Measurements from ENCODE around the gene CCDC167. TPM values are rescaled to one million over a fixed set of nuclear protein-coding genes. Genes with fewer than 3 reads are reported as not detected.

CCDC167 gene
- total and polyA plus RNA-seq, 2 donors (not counting 1 experiment from before 2014, with no cell fraction given), result 11.1 to 60.1 TPM

- Histone ChIP-seq H3K9me3 (ENCODE audit: control extremely low read depth in 1 of 3, control insufficient read depth in 2 of 3, insufficient read depth in 1 of 3, low read length in 2 of 3) (peaks cover 0 to 6% (median 0%) of the 10 kb centered on the region in 3 donors), H3K4me1 (ENCODE audit: control insufficient read depth in 2 of 2, insufficient read depth in 2 of 2, low read length in 2 of 2) (peaks cover 24 to 40% of the 10 kb centered on the region in 2 donors), H3K27ac (ENCODE audit: low read length in 2 of 2) (no peak overlapping the region), H2AFZ (ENCODE audit: insufficient read depth, low read depth, low read length, poor library complexity, severe bottlenecking) (no peak overlapping the region), H3K9ac (ENCODE audit: low read length) (no peak overlapping the region), H3K79me2 (ENCODE audit: control insufficient read depth, insufficient read depth, low read length) (no peaks in the 10 kb centered on the region), H3K27me3 (replicated peaks in 1 of 4; ENCODE audit: control extremely low read depth in 1 of 4, control insufficient read depth in 3 of 4, insufficient read depth in 4 of 4, low read length in 3 of 4) (peaks cover 0 to 51% (median 10%) of the 10 kb centered on the region in 4 experiments), H3K4me2 (replicated peaks; ENCODE audit: low read depth, low read length, poor library complexity, severe bottlenecking) (peak overlapping the region; percentile 96), H4K20me1 (ENCODE audit: control insufficient read depth, insufficient read depth, low read length, poor library complexity, severe bottlenecking) (no peaks in the 10 kb centered on the region), H3K36me3 (replicated peaks in 1 of 2; ENCODE audit: control extremely low read depth in 1 of 2, control insufficient read depth in 1 of 2, extremely low read depth in 1 of 2, insufficient read depth in 2 of 2, low read length in 1 of 2) (no peaks in the 10 kb centered on the region), H3K4me3 (ENCODE audit: control extremely low read depth in 1 of 5, extremely low read depth in 1 of 5, insufficient read depth in 1 of 5, low read depth in 2 of 5, low read length in 4 of 5) (no peak overlapping the region)
- TF ChIP-seq CTCF (IDR thresholded peaks at IDR 0.05), result no peak
- no peak for TF ChIP-seq EZH2 (IDR thresholded peaks at IDR 0.05; ENCODE audit: borderline replicate concordance, insufficient read depth, low read depth, low read length, poor library complexity, severe bottlenecking)
- H3K4me1 Mint-ChIP-seq, result peaks cover 15% of the 10 kb centered on the region
- ChIA-PET CTCF (interaction anchor here (0.9 to 8.2 kb wide), 11 partner anchors 13 to 161 kb away, joined by 3 to 179 read pairs (median 10); no protein-coding TSS in a partner anchor), POLR2A (interaction anchor here (0.6 to 4.3 kb wide), 3 partner anchors 13 to 31 kb away, joined by 5 to 22 read pairs (median 6); no protein-coding TSS in a partner anchor)
- no peak overlapping the region for H3K4me3 Mint-ChIP-seq
- intact Hi-C loops (cut with micrococcal nuclease), result loop anchor here (1.0 kb wide), 1 partner anchor 157 kb away; no protein-coding TSS in a partner anchor
- WGBS (ENCODE audit: insufficient coverage), result no CpG with 5 or more reads among the region's 2 CpGs
- DNase-seq, result no peak
- no peaks in the 10 kb centered on the region for H3K9me3 Mint-ChIP-seq (ENCODE audit: insufficient read depth)
- H3K27me3 Mint-ChIP-seq, result peaks cover 35% of the 10 kb centered on the region
- no peak overlapping the region for H3K27ac Mint-ChIP-seq
- no peak for ATAC-seq (ENCODE audit: low read depth)
Measured at GRCh38 chr6:37534893-37535292, 35.2 kb upstream of the CCDC167 start.

GRCh38 chr6:37532122-37532521 is 32.4 kb upstream of the CCDC167 start:
- ChIA-PET CTCF (interaction anchor here (0.6 to 1.4 kb wide), 2 partner anchors 34 to 1340 kb away, joined by 3 to 4 read pairs; no protein-coding TSS in a partner anchor), POLR2A (no interaction called here)
- Mint-ChIP-seq H3K4me1 (peaks cover 20% of the 10 kb centered on the region), H3K27me3 (peaks cover 40% of the 10 kb centered on the region), H3K4me3 (no peak overlapping the region), H3K27ac (no peak overlapping the region), H3K9me3 (ENCODE audit: insufficient read depth) (no peaks in the 10 kb centered on the region)
- no CpG with 5 or more reads among the region's 3 CpGs for WGBS (ENCODE audit: insufficient coverage)
- DNase-seq, result no peak
- no peak overlapping the region for H2AFZ ChIP-seq (ENCODE audit: insufficient read depth, low read depth, low read length, poor library complexity, severe bottlenecking)
- no peak overlapping the region for H3K27ac ChIP-seq (ENCODE audit: low read length in 2 of 2)
- intact Hi-C loops (cut with micrococcal nuclease), result no loop called here
- H3K4me1 ChIP-seq (ENCODE audit: control insufficient read depth in 2 of 2, insufficient read depth in 2 of 2, low read length in 2 of 2), result peaks cover 21 to 34% of the 10 kb centered on the region in 2 donors
- peaks cover 0 to 6% (median 0%) of the 10 kb centered on the region in 3 donors for H3K9me3 ChIP-seq (ENCODE audit: control extremely low read depth in 1 of 3, control insufficient read depth in 2 of 3, insufficient read depth in 1 of 3, low read length in 2 of 3)
- no peak for ATAC-seq (ENCODE audit: low read depth)
- H3K27me3 ChIP-seq (replicated peaks in 1 of 4; ENCODE audit: control extremely low read depth in 1 of 4, control insufficient read depth in 3 of 4, insufficient read depth in 4 of 4, low read length in 3 of 4), result peaks cover 0 to 51% (median 11%) of the 10 kb centered on the region in 4 experiments
- no peaks in the 10 kb centered on the region for H4K20me1 ChIP-seq (ENCODE audit: control insufficient read depth, insufficient read depth, low read length, poor library complexity, severe bottlenecking)
- H3K4me3 ChIP-seq (ENCODE audit: control extremely low read depth in 1 of 5, extremely low read depth in 1 of 5, insufficient read depth in 1 of 5, low read depth in 2 of 5, low read length in 4 of 5), result no peak overlapping the region
- TF ChIP-seq CTCF (IDR thresholded peaks at IDR 0.05) (no peak), EZH2 (IDR thresholded peaks at IDR 0.05; ENCODE audit: borderline replicate concordance, insufficient read depth, low read depth, low read length, poor library complexity, severe bottlenecking) (no peak)
- H3K36me3 ChIP-seq (replicated peaks in 1 of 2; ENCODE audit: control extremely low read depth in 1 of 2, control insufficient read depth in 1 of 2, extremely low read depth in 1 of 2, insufficient read depth in 2 of 2, low read length in 1 of 2), result no peaks in the 10 kb centered on the region
- no peak overlapping the region for H3K4me2 ChIP-seq (replicated peaks; ENCODE audit: low read depth, low read length, poor library complexity, severe bottlenecking)
- H3K79me2 ChIP-seq (ENCODE audit: control insufficient read depth, insufficient read depth, low read length), result no peaks in the 10 kb centered on the region
- H3K9ac ChIP-seq (ENCODE audit: low read length), result no peak overlapping the region

Data from B cell (primary cell).